NB4 (cell line): ENCODE measurements around the gene TFAP2A.

ENCODE experiments used
- DNase-seq: peaks from one replicate; pipeline ENCODE4 v3.0.0; 2010; ENCODE audit warnings: low read depth
- H3K4me3 ChIP-seq: one replicate; pipeline ENCODE4 v1.5.1; 2011; ENCODE audit warnings: mild to moderate bottlenecking, low read depth, low read length, moderate library complexity
- MYC ChIP-seq: IDR thresholded peaks from 2 replicates; pipeline ENCODE4 v1.6.1; 2011; ENCODE audit warnings: low read depth, low read length
- POLR2A ChIP-seq: IDR thresholded peaks from 2 replicates; pipeline ENCODE4 v1.6.1; 2011; ENCODE audit warnings: mild to moderate bottlenecking; ENCODE audit not compliant: insufficient read length; ENCODE audit errors: extremely low read depth
- TF ChIP-seq, protein P1 (sequence below): IDR thresholded peaks from 2 replicates; pipeline ENCODE4 v1.6.1; 2011; ENCODE audit warnings: low read depth, low read length
- TF ChIP-seq, protein P2 (sequence below): IDR thresholded peaks from one replicate; pipeline ENCODE4 v1.5.1; 2012; ENCODE audit warnings: low read depth, low read length

TFAP2A gene

DNA sequence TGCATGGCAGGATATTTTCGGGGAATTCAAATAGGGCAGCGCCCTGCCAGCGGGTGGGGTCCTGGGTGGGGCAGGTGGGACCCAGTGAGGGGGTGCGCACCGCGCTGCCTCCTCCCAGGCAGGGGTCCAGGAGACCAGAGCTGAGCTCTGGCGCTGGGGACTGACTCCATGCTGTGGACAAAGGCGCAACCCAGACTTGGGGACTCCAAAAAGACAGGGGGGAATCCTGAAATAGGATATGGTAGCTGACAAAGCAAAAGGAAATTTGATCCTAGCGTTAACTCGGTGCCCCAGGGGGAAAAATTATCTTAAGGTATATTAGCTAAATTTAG lies 23.6 kb downstream of the TFAP2A start:
- no peak for TF ChIP-seq MYC
- TF ChIP-seq POLR2A, result no peak
- TF ChIP-seq, protein P1, sequence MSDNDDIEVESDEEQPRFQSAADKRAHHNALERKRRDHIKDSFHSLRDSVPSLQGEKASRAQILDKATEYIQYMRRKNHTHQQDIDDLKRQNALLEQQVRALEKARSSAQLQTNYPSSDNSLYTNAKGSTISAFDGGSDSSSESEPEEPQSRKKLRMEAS, result no peak
- TF ChIP-seq, protein P2, sequence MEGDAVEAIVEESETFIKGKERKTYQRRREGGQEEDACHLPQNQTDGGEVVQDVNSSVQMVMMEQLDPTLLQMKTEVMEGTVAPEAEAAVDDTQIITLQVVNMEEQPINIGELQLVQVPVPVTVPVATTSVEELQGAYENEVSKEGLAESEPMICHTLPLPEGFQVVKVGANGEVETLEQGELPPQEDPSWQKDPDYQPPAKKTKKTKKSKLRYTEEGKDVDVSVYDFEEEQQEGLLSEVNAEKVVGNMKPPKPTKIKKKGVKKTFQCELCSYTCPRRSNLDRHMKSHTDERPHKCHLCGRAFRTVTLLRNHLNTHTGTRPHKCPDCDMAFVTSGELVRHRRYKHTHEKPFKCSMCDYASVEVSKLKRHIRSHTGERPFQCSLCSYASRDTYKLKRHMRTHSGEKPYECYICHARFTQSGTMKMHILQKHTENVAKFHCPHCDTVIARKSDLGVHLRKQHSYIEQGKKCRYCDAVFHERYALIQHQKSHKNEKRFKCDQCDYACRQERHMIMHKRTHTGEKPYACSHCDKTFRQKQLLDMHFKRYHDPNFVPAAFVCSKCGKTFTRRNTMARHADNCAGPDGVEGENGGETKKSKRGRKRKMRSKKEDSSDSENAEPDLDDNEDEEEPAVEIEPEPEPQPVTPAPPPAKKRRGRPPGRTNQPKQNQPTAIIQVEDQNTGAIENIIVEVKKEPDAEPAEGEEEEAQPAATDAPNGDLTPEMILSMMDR, result no peak
- H3K4me3 ChIP-seq, result no peak overlapping the region

DNA sequence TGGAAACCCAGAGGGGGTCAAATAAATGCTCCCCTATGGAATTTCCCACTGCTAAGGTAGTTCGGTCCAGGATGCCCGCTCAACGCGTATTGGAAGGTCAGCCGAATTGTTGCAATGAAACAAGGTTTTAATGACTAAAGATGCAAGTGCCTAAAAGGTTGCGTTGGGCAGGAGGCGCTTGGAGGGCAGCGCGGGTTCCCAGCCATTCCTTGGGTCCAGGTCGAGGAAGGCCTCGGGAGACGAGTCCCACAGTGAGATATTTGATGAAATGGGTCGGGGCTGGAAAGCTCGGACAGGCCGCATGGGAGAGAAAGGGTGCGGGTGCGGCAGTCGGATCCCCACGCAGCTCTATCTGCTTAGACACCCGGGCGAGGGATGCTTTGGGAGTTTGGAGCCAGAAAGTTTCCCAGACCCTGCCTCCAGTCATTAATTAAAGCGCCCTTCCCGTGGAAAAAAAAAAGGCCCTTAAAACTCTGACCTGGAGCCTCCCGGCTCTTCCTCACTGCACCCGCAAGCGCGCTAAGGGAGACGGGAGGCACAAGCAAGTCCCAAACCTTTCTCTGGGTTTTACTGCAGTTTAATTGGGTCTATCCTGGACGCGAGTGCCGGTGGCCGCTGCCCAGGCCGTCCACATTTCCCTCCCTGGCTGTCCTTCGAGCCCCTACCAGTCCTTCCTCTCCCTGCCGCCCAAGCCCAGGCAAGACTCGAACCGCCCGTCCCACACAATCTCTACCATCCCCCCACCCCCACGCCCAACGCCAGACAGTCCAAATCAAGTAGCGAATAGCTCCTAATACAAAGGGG lies 24.2 kb downstream of the TFAP2A start:
- H3K4me3 ChIP-seq, result no peak overlapping the region

More for the DNA sequence above, 23.6 kb downstream of the TFAP2A start:
- DNase-seq, result no peak

DNA sequence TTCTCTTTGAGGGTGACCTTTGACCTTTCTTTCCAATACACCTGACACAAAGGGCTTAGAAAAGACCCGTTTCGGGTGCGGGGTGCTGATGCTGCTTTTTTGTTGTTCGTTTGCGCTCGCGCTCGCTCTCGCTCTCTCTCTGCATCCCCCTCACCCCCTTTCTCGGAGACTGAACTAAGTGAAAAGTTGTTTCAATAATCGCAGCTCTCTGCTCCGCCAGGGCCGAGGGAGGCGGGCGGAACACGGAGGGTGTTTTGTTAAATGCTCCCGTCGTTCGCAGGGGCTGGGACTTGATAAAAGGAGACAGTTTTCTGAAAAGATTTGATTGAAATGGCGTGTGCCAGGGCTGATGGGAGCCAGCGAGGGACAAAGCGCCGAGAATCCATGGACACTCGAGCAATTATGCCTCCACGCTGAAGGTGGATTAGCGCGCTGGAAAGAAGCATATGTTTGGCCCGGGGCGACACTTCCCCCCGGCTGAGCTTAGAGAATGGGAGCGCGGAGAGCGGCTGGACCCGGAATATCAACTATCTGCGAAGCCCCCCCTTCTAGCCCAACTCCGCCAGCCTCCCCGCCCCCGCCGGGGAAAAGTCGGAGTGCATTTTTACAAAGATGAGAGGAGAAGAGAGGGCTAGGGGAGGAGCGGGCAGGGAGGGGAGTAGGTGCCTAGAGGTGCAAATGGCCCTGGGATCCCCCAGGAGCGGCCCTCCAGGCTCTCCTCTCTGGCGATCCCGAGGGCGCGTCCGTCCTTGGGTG lies 25.0 kb downstream of the TFAP2A start:
- TF ChIP-seq, protein P2, result no peak
- TF ChIP-seq, protein P1, result no peak
- no peak for TF ChIP-seq MYC
- TF ChIP-seq POLR2A, result no peak
- no peak for DNase-seq
- H3K4me3 ChIP-seq, result no peak overlapping the region

More for the DNA sequence above, 24.2 kb downstream of the TFAP2A start:
- no peak for TF ChIP-seq MYC
- no peak for TF ChIP-seq POLR2A
- TF ChIP-seq, protein P1, result no peak
- TF ChIP-seq, protein P2, result no peak
- no peak for DNase-seq

DNA sequence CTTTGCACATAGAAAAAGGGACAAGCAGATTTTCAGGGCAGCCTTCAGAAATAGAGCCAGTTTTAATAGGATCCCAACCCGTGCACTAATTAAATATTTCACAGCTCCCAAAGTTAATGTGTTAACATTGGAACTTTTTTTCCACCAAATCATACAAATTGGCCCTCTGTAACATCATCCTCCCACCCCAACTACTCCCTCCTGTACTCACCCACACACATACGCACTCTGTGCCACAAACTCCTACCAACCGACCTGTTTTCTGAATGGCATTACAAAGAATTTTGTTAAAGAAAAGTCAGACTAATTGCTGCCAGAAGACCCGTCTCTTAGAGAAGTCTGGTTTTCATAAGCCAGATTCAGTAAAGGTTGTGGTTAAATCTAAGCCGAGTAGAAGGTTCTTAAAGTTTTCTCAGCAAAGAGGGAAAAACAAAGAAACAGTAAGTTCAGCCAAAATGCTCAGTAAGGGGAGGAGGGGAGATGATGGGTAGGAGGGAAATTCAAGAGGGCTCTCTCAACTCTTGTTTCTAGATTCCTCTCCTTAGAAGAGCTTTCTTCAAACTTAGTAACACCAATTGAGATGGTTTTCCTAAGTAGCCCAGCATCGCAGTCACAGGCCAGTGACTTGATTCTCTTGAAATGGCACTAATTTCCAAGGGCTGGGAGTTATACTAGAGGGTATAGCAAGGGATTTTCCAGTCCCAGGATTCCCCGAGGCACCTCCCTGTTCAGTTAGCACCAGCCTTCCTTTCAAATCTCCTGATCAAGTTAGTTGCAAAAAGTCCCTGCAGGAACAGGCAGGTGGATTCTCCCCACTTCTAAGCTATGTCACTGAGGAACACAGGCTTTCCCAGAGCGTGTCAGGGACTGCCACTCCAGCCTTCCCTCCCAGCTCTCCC lies 27.9 kb downstream of the TFAP2A start:
- no peak for DNase-seq
- TF ChIP-seq, protein P1, result no peak
- TF ChIP-seq, protein P2, result no peak
- TF ChIP-seq POLR2A, result no peak
- TF ChIP-seq MYC, result no peak
- no peak overlapping the region for H3K4me3 ChIP-seq

DNA sequence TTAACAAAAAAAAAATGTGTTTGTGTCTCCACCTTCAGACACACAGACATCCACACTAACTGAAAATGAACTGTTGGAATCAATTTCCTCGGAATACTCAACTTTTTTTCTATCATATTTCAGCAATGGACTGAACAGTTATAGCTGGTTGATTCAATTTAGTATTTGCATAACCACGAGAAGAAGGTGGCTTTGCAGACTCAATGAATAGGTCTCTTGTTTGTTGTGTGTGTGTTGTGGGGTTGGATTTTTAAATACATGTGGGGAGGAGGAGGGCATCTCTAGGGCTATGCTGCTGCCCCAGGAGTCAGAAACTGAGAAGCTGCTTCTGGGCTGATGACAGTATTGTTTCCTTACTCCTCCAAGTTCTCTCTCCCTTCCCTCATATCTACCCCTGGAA lies 28.7 kb downstream of the TFAP2A start:
- DNase-seq, result no peak
- TF ChIP-seq, protein P1, result no peak
- TF ChIP-seq, protein P2, result no peak
- no peak for TF ChIP-seq POLR2A
- no peak for TF ChIP-seq MYC
- H3K4me3 ChIP-seq, result no peak overlapping the region
